Measurements from ENCODE around the gene CARD19. TPM values are rescaled to one million over a fixed set of nuclear protein-coding genes. Genes with fewer than 3 reads are reported as not detected.

CARD19 gene
- total RNA-seq, 1 experiment from 2014 or later: 69.8 TPM

DNA sequence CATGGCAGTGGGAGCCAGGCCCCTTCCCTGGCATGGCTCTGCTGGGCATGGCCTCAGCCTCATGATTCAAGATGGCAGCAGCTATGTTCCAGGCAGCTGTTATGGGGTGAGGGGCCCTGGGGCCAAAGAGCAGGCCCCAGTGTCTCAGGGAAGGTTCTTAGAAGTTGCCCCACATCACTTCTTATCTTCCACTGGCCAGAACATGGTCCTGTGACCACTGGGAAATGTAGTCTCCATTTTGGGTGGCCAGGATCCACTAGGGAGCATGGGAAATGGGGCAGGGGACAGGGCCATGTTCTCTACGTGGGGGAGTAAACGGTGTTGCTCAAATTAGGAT, 19.3 kb upstream of the CARD19 start:
- Histone ChIP-seq H3K36me3 (replicated peaks; ENCODE audit: control insufficient read depth, insufficient read depth, low read length) (no peaks in the 10 kb centered on the region), H3K27me3 (ENCODE audit: control insufficient read depth, insufficient read depth, low read length) (no peaks in the 10 kb centered on the region), H3K4me3 (ENCODE audit: insufficient read depth, low read depth, low read length) (no peak overlapping the region)
- no peak for DNase-seq

DNA sequence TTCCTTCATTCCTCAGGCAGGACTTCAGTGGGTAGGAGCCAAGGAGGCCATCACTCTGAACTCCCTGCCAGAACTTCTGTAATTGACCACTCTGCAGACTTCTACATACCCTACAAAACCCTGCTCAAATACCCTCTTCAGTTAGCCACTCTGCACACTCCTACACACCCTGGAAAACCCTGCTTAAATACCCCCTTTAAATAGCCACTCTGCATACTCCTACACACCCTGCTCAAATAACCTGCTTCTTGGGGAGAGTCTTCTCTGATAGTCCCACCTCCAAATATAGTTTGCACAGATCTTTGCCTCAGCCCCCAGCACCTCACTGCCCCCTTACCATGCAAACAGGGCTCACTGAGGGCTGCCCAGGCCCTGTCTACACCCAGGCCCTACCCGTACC, 18.6 kb upstream of the CARD19 start:
- Histone ChIP-seq H3K36me3 (replicated peaks; ENCODE audit: control insufficient read depth, insufficient read depth, low read length) (no peaks in the 10 kb centered on the region), H3K4me3 (ENCODE audit: insufficient read depth, low read depth, low read length) (no peak overlapping the region), H3K27me3 (ENCODE audit: control insufficient read depth, insufficient read depth, low read length) (no peaks in the 10 kb centered on the region)
- DNase-seq: no peak

DNA sequence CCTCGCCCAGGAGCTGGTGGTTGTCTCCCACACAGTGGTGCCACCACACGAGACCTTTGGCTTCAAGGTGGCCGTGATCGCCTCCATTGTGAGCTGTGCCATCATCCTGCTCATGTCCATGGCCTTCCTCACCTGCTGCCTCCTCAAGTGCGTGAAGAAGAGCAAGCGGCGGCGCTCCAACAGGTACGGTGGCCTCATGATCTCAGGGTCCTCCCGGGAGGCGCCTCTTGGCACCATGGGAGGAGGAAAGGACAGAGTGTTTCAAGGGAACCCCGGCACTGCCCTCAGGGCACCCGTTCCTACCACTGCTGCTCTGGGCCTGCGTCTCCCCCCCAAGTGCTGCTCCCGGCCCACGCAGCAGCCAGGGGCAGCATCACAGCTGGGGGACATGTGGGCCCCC, 18.2 kb upstream of the CARD19 start:
- Histone ChIP-seq H3K27me3 (ENCODE audit: control insufficient read depth, insufficient read depth, low read length) (no peaks in the 10 kb centered on the region), H3K4me3 (ENCODE audit: insufficient read depth, low read depth, low read length) (no peak overlapping the region), H3K36me3 (replicated peaks; ENCODE audit: control insufficient read depth, insufficient read depth, low read length) (no peaks in the 10 kb centered on the region)
- DNase-seq: no peak

DNA sequence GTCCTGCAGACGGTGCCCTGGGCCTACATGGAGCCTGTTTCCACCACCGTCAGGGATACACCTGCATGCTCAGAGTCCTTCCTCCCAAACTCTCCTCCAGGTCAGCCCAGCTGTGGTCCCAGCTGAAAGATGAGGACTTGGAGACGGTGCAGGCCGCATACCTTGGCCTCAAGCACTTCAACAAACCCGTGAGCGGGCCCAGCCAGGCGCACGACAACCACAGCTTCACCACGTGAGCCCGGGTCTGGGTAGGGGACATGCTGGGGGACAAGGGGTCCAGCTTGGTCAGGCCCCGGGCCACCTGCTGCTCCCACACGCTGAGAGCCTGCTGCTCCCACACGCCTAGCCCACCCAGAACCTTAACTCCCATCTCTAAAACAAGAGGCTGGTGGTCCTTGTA, 16.6 kb upstream of the CARD19 start:
- DNase-seq: no peak
- H3K27me3 ChIP-seq (ENCODE audit: control insufficient read depth, insufficient read depth, low read length): no peaks in the 10 kb centered on the region
- no peak overlapping the region for H3K4me3 ChIP-seq (ENCODE audit: insufficient read depth, low read depth, low read length)
- no peaks in the 10 kb centered on the region for H3K36me3 ChIP-seq (replicated peaks; ENCODE audit: control insufficient read depth, insufficient read depth, low read length)

DNA sequence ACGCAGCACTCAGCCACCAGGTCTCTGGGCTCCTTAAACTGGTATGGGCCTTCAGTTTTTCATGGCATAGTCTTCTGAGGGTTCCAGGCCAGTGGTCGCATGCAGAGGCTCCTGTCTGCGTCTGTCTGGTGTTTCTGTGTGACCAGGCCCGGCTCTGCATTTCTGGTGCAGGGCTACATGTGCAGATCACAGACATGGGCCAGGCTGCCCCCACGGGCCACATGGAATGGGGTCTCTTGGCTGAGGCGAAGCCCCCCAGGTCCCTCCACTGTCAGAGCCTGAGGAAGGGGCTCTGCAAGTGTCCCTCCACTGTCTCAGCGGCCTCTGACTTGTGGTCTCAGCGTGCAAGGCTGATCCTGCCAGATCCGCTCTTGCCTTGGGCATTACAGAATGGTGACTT, 15.6 kb upstream of the CARD19 start:
- Histone ChIP-seq H3K4me3 (ENCODE audit: insufficient read depth, low read depth, low read length) (no peak overlapping the region), H3K27me3 (ENCODE audit: control insufficient read depth, insufficient read depth, low read length) (no peaks in the 10 kb centered on the region), H3K36me3 (replicated peaks; ENCODE audit: control insufficient read depth, insufficient read depth, low read length) (no peaks in the 10 kb centered on the region)
- no peak for DNase-seq

DNA sequence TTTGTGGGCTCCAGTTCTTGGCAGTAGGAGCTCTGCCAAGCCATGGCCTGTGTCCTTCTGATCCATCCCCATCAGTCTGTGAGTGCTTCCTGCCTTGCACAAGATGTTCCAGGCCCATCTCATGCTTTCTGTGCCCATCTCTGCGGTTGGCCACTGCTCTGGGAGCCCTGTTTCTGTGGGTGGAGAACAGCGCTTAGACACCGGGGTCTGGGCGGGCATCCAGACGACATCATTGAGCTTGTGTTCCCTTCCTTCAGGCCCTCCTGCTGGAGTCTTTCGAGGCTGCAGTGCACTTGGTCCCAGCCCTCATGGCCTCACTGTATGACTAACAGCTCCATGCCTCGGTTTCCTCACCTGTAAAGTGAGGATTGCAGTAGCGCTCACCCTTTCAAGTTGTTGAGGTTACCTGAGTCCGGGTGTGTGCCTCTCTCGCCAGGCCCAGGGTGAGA, 14.9 kb upstream of the CARD19 start:
- Histone ChIP-seq H3K4me3 (ENCODE audit: insufficient read depth, low read depth, low read length) (no peak overlapping the region), H3K36me3 (replicated peaks; ENCODE audit: control insufficient read depth, insufficient read depth, low read length) (peaks cover 2% of the 10 kb centered on the region), H3K27me3 (ENCODE audit: control insufficient read depth, insufficient read depth, low read length) (no peaks in the 10 kb centered on the region)
- peak; percentile 25 for DNase-seq

DNA sequence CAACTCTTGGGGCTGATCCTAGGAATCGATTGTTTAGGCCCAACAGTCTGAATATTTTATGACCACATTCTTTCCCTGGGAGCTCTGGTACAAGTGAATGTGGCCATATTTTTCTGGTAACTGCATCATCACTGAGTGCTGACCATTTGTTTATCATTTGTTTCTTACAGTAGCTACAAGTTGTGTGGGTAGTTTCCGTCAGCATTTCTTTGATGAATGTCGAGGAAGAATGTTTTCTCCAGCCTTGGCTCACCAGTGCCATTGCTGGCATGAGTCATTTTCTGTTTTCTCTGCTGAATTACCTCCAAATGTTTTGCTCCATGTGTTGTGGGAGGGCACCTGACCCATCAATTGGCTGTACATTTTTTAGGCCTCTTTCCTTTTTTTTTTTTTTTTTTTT, 14.1 kb upstream of the CARD19 start:
- DNase-seq: no peak
- H3K36me3 ChIP-seq (replicated peaks; ENCODE audit: control insufficient read depth, insufficient read depth, low read length): peaks cover 2% of the 10 kb centered on the region
- H3K4me3 ChIP-seq (ENCODE audit: insufficient read depth, low read depth, low read length): no peak overlapping the region
- H3K27me3 ChIP-seq (ENCODE audit: control insufficient read depth, insufficient read depth, low read length): no peaks in the 10 kb centered on the region

DNA sequence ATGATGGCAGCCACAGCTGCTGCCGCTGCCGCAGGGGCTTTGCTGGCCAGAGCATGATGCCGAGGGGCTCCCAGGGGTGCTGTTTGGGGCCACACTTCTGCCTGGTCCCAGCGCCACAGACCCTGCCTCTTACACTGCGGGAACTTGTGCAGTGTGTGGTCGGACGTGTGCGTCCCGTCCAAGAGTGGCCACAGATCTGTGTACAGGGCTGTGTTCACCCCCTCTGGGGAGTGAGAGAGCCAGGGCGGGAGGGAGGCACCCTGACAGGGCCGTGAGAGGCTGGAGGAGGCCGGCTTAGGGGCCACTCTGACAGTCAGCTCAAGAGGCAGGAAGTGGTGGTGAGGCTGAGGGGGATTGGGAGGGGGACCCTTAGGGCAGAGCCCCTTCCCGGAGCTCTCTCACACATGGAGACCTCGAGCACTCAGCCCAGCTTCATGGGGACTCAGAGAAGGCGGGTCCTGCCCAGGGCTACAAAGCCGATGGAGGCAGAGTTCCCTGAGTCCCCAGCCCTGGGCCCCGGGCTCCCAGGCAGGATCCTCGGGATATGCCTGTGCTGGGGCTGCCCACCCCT, 13.1 kb upstream of the CARD19 start:
- Histone ChIP-seq H3K27me3 (ENCODE audit: control insufficient read depth, insufficient read depth, low read length) (no peaks in the 10 kb centered on the region), H3K36me3 (replicated peaks; ENCODE audit: control insufficient read depth, insufficient read depth, low read length) (peaks cover 2% of the 10 kb centered on the region), H3K4me3 (ENCODE audit: insufficient read depth, low read depth, low read length) (no peak overlapping the region)
- DNase-seq: peak; percentile 57

DNA sequence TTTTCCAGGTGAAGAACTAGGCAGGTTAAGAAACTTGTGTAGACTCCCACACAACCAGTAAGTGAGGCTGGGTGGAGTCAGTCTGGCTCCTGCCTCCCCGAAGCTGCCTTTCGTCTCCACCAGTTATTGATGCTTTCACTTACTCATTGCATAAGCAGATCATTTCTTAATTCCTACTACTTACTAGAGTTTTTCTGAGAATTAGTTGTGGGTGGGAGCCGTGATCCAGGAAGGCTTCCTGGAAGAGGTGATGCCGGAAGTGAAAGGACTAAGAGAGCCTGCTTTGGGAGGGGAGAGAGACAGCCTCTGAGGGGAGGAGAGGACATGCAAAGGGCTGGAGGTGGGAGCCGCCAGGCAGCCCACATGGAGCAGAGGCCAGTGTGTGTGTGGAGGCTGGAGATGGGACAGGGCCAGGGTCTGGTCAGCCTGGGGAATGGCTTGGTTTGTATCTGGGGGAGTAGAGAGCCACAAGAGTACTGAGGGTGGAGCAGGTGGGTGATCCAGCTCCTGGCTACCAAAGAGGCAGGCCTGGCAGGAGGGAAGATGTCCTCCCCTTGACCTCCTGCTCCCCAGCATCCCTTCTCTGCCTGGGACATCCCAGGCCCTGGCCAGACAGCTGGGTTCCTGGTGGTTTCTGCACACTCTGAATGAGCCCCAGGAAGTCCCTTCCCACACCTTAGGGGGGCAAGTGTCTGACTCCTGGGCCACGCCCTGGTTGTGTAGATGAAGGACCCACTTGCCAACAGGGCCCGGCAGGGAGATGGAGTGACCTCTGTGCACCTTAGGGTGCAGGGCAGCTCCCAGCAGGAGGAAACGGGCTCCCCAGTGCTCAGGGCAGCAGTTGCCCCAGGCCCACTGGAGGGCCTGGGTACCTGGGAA, 12.2 kb upstream of the CARD19 start:
- DNase-seq: peak; percentile 27
- no peaks in the 10 kb centered on the region for H3K27me3 ChIP-seq (ENCODE audit: control insufficient read depth, insufficient read depth, low read length)
- no peak overlapping the region for H3K4me3 ChIP-seq (ENCODE audit: insufficient read depth, low read depth, low read length)
- peaks cover 2% of the 10 kb centered on the region for H3K36me3 ChIP-seq (replicated peaks; ENCODE audit: control insufficient read depth, insufficient read depth, low read length)

DNA sequence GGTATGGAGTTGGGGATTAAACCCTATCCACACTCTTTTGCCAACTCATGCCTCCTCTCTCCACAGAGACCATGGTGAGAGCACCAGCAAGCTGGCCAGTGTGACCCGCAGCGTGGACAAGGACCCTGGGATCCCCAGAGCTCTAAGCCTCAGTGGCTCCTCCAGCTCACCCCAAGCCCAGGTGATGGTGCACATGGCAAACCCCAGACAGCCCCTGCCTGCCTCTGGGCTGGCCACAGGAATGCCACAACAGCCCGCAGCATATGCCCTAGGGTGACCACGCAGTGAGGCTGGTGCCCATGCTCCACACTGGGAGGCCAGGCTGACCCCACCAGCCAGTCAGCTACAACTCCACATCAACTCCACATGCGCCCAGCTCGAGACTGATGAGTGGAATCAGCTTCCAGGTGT, 11.5 kb upstream of the CARD19 start:
- no peaks in the 10 kb centered on the region for H3K27me3 ChIP-seq (ENCODE audit: control insufficient read depth, insufficient read depth, low read length)
- peaks cover 2% of the 10 kb centered on the region for H3K36me3 ChIP-seq (replicated peaks; ENCODE audit: control insufficient read depth, insufficient read depth, low read length)
- peak; percentile 16 for DNase-seq
- H3K4me3 ChIP-seq (ENCODE audit: insufficient read depth, low read depth, low read length): no peak overlapping the region

DNA sequence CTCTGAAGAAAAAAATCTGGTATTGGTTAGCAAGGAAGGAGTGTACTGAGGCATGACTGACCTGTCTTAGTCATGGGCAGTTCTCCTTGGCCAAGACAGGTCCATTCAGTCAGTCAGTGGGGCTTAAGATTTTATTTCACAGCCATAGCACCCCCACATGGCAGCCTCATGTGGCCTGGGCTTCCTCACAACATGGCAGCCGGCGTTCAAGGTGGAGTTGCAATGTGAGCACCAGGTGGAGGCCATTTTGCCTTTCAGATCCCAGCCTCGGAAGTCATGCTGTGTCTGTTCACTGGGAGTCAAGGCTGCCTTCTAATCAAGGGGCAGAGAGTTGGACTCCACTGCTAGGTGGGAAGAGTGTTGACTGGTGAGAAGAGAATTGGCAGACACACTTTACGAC, 10.3 kb upstream of the CARD19 start:
- DNase-seq: peak; percentile 20
- H3K36me3 ChIP-seq (replicated peaks; ENCODE audit: control insufficient read depth, insufficient read depth, low read length): peaks cover 2% of the 10 kb centered on the region
- no peak overlapping the region for H3K4me3 ChIP-seq (ENCODE audit: insufficient read depth, low read depth, low read length)
- H3K27me3 ChIP-seq (ENCODE audit: control insufficient read depth, insufficient read depth, low read length): no peaks in the 10 kb centered on the region

DNA sequence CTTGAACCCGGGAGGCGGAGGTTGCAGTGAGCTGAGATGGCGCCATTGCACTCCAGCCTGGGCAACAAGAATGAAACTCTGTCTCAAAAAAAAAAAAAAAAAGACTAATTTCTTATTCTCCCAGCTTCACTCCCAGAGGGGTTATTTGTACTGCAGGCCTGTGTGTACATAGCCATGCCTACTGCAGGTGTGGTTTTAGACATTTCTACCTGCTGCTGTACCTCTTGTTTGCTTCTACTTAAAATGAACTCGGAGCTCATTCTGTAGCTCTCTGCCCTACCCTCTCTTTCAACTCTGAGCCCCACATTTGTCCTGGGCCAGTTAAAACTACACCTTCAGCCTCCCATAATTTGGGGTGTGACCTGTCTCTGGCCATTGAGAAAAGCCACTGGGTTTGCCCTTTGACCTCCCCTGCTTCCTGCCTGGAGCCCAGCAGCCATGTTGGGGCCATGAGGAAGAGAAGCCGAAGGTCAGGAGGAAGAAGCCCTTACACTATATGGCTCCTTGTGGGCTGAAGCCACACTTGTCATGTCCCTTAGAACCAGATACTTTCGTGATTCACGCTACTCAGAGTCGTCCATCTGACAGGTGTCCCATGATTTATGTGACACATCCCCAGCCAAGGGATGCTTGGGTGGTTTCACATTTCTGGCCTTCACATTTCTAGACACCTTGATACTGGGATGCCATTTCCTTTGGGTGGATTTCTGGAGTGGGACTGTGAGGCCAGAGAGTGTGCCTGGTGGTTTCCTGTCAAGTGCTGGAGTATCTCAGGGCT, 9.4 kb upstream of the CARD19 start:
- H3K27me3 ChIP-seq (ENCODE audit: control insufficient read depth, insufficient read depth, low read length): no peaks in the 10 kb centered on the region
- H3K36me3 ChIP-seq (replicated peaks; ENCODE audit: control insufficient read depth, insufficient read depth, low read length): peaks cover 2% of the 10 kb centered on the region
- no peak overlapping the region for H3K4me3 ChIP-seq (ENCODE audit: insufficient read depth, low read depth, low read length)
- DNase-seq: peak; percentile 12

DNA sequence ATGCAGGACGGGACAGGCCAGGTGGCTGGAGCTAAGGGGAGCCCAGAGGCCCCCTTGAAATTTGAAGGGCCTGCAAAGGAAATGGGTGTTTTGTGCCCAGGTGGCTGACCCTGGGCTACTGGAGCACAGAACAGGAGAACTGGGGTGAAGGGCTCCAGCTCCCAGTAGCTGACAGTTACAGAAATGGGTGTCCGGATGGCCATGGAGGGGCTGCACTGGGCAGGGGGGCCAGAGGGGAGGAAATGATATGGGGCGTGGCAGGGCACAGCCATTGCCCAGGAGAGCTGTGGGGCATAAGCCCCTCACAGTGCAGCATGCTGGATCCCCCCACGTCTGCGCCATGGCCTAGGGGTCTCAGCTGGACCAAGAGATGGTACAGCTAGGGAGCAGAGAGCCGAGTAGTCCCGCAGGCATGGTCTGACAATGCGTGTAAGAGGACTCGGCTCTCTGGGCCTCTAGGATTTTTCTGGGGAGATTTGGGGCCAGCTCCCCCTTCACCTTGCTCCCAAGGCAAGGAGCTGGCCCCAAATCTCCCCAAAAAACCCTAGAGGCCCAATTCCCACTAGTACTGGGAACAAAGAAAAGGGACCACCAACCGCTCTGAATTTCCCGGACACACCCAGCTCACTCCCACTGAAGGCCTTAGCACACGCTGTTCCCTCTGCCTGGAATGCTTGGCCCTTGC, 7.9 kb upstream of the CARD19 start:
- DNase-seq: peak; percentile 20
- H3K27me3 ChIP-seq (ENCODE audit: control insufficient read depth, insufficient read depth, low read length): no peaks in the 10 kb centered on the region
- H3K4me3 ChIP-seq (ENCODE audit: insufficient read depth, low read depth, low read length): no peak overlapping the region

DNA sequence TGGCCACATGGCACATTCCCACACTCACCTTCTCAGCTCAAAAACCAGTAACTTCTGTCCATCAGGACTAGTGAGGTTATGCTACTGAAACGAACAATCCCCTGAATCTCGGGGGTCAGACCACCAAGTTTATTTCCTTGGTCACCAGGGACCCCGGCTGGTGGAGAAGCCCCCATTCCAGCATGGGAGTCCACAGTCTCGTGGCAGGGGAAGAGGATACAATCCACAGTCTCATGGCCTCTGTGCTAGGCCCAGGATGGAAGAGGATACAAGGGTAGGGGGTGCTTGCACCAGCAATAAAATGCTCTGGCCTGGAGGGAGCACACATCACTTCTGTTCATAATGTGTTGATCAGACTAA, 7.4 kb upstream of the CARD19 start:
- H3K36me3 ChIP-seq (replicated peaks; ENCODE audit: control insufficient read depth, insufficient read depth, low read length): peaks cover 2% of the 10 kb centered on the region
- H3K4me3 ChIP-seq (ENCODE audit: insufficient read depth, low read depth, low read length): no peak overlapping the region
- no peaks in the 10 kb centered on the region for H3K27me3 ChIP-seq (ENCODE audit: control insufficient read depth, insufficient read depth, low read length)
- DNase-seq: peak; percentile 13

More for the DNA sequence above, 7.9 kb upstream of the CARD19 start:
- H3K36me3 ChIP-seq (replicated peaks; ENCODE audit: control insufficient read depth, insufficient read depth, low read length): peaks cover 2% of the 10 kb centered on the region
